HEK293T (cell line): ENCODE results near the gene ARID1B.
A peak's percentile ranks its signal among the peaks of the same experiment; 100 is the strongest.

ENCODE experiments used
- CTCF ChIA-PET: fragments of 350-600 bp; formaldehyde crosslinking; extraction: SDS; loops from one replicate; lab custom pipeline; 2021; ENCODE audit warnings: antibody characterized with exemption, inconsistent platforms; lab: Yijun Ruan, JAX
- POLR2A ChIA-PET: fragments of 350-600 bp; formaldehyde crosslinking; extraction: SDS; loops from one replicate; lab custom pipeline; 2020; ENCODE audit warnings: antibody characterized with exemption, inconsistent platforms; lab: Yijun Ruan, JAX
- DNase-seq: peaks from one replicate; pipeline ENCODE4 v3.0.0; 2012; ENCODE audit warnings: mixed read lengths; ENCODE audit errors: extremely low spot score
- ARNT ChIP-seq: fragments of 450-650 bp; IDR thresholded peaks from 2 replicates; pipeline ENCODE4 v1.6.1; 2017; ENCODE audit warnings: mild to moderate bottlenecking
- BHLHE40 ChIP-seq: fragments of 450-650 bp; IDR thresholded peaks from 2 replicates; pipeline ENCODE4 v1.6.1; 2016; ENCODE audit warnings: mild to moderate bottlenecking, moderate library complexity, borderline replicate concordance
- CTBP1 ChIP-seq: fragments of 450-650 bp; IDR thresholded peaks from 2 replicates; pipeline ENCODE4 v1.6.1; 2016; ENCODE audit warnings: borderline replicate concordance
- ELF4 ChIP-seq: fragments of 450-650 bp; IDR thresholded peaks from 2 replicates; pipeline ENCODE4 v1.6.1; 2017; ENCODE audit warnings: antibody characterized with exemption
- FOXA1 ChIP-seq: fragments of 450-650 bp; IDR thresholded peaks from 2 replicates; pipeline ENCODE4 v1.6.1; 2016; ENCODE audit warnings: mild to moderate bottlenecking
- FOXK2 ChIP-seq: fragments of 450-650 bp; IDR thresholded peaks from 2 replicates; pipeline ENCODE4 v1.6.1; 2016; ENCODE audit warnings: mild to moderate bottlenecking
- FOXM1 ChIP-seq: fragments of 450-650 bp; IDR thresholded peaks from 2 replicates; pipeline ENCODE4 v1.6.1; 2017; ENCODE audit warnings: mild to moderate bottlenecking, borderline replicate concordance
- HDGF ChIP-seq: fragments of 450-650 bp; IDR thresholded peaks from 2 replicates; pipeline ENCODE4 v1.6.1; 2017; ENCODE audit warnings: antibody characterized with exemption, borderline replicate concordance
- L3MBTL2 ChIP-seq: fragments of 450-650 bp; conservative IDR thresholded peaks from 2 replicates; pipeline ENCODE4 v1.6.1; 2016; ENCODE audit warnings: mild to moderate bottlenecking
- LEF1 ChIP-seq: fragments of 450-650 bp; IDR thresholded peaks from 2 replicates; pipeline ENCODE4 v1.6.1; 2017; ENCODE audit warnings: mild to moderate bottlenecking, borderline replicate concordance
- NFRKB ChIP-seq: fragments of 450-650 bp; IDR thresholded peaks from 2 replicates; pipeline ENCODE4 v1.6.1; 2016; ENCODE audit warnings: mild to moderate bottlenecking, moderate library complexity
- PKNOX1 ChIP-seq: fragments of 450-650 bp; IDR thresholded peaks from 2 replicates; pipeline ENCODE4 v1.6.1; 2016
- SP1 ChIP-seq: fragments of 450-650 bp; IDR thresholded peaks from 2 replicates; pipeline ENCODE4 v1.6.1; 2017
- SUZ12 ChIP-seq: fragments of 450-650 bp; IDR thresholded peaks from 2 replicates; pipeline ENCODE4 v1.6.1; 2016; ENCODE audit warnings: mild to moderate bottlenecking
- TARDBP ChIP-seq: fragments of 450-650 bp; IDR thresholded peaks from 2 replicates; pipeline ENCODE4 v1.6.1; 2016
- ZNF384 ChIP-seq: fragments of 450-650 bp; IDR thresholded peaks from 2 replicates; pipeline ENCODE4 v1.6.1; 2016

Gene ARID1B

DNA sequence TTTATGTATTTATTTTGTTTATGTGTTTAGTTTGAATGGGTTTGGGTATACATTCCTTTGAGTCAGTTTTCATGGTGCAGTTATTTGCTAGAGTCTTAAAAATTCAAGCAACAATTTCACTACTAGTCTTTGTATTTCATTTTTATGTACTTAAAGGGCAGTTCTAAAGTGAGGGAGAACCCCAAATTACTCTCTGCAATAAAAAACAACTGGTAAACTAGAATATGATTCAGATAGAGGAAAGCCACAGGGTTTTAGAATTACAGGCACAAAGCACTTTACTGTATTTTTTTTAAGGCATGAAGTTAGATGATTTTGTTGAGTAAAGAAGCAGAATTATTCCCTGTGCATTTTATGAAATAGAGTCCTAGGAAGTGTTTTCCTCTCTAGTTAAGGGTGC is 183.3 kb downstream of the ARID1B start:
- no peak for TF ChIP-seq SUZ12
- TF ChIP-seq NFRKB: no peak
- TF ChIP-seq LEF1: no peak
- TF ChIP-seq PKNOX1: no peak
- ChIA-PET POLR2A (no interaction called here), CTCF (no interaction called here)
- no peak for DNase-seq

- CTCF ChIA-PET: interaction anchor here (0.7 kb wide), 1 partner anchor 29 kb away, joined by 3 read pairs; no protein-coding TSS in a partner anchor
- no peak for TF ChIP-seq BHLHE40
- TF ChIP-seq ZNF384: no peak
- no peak for TF ChIP-seq SP1
- no peak for TF ChIP-seq ELF4
- no peak for TF ChIP-seq HDGF
- no peak for TF ChIP-seq LEF1
- no peak for TF ChIP-seq NFRKB
- no peak for TF ChIP-seq FOXA1
- TF ChIP-seq SUZ12: no peak
- no peak for TF ChIP-seq TARDBP
- DNase-seq: no peak
- POLR2A ChIA-PET: no interaction called here
These were observed 184.2 kb downstream of the ARID1B start for GRCh38 chr6:156961282-156961892.

- POLR2A ChIA-PET: interaction anchor here (1.0 to 2.3 kb wide), 2 partner anchors 23 to 57 kb away, joined by 4 to 8 read pairs; no protein-coding TSS in a partner anchor
- no peak for TF ChIP-seq TARDBP
- TF ChIP-seq CTBP1: no peak
- peak; percentile 51; the same call in 1 of the 2 replicates for TF ChIP-seq PKNOX1
- TF ChIP-seq NFRKB: no peak
- TF ChIP-seq ZNF384: no peak
- no peak for TF ChIP-seq ARNT
- TF ChIP-seq FOXM1: no peak
- DNase-seq: no peak
- CTCF ChIA-PET: interaction anchor here (0.6 kb wide), 1 partner anchor 11 kb away, joined by 3 read pairs; no protein-coding TSS in a partner anchor
These were observed 186.8 kb downstream of the ARID1B start for GRCh38 chr6:156963712-156964700.

- no peak for TF ChIP-seq TARDBP
- no peak for TF ChIP-seq ELF4
- no peak for TF ChIP-seq LEF1
- no peak for TF ChIP-seq SP1
- TF ChIP-seq L3MBTL2: no peak
- TF ChIP-seq PKNOX1: no peak
- TF ChIP-seq NFRKB: no peak
- TF ChIP-seq BHLHE40: no peak
- no peak for TF ChIP-seq FOXM1
- TF ChIP-seq ARNT: no peak
- TF ChIP-seq FOXK2: no peak
- TF ChIP-seq SUZ12: no peak
- TF ChIP-seq FOXA1: no peak
- no peak for TF ChIP-seq CTBP1
- TF ChIP-seq HDGF: no peak
- DNase-seq: no peak
- ChIA-PET CTCF (no interaction called here), POLR2A (no interaction called here)
These were observed 190.7 kb downstream of the ARID1B start for GRCh38 chr6:156967852-156968251.

- ChIA-PET CTCF (no interaction called here), POLR2A (no interaction called here)
- DNase-seq: no peak
- no peak for TF ChIP-seq TARDBP
- no peak for TF ChIP-seq FOXK2
- TF ChIP-seq BHLHE40: no peak
- no peak for TF ChIP-seq ARNT
- TF ChIP-seq FOXM1: no peak
These were observed 192.1 kb downstream of the ARID1B start for GRCh38 chr6:156969233-156969632.

GRCh38 chr6:156970595-156971112 is 193.5 kb downstream of the ARID1B start:
- no peak for DNase-seq
- POLR2A ChIA-PET: no interaction called here
- TF ChIP-seq ZNF384 (no peak), FOXA1 (no peak)
- CTCF ChIA-PET: no interaction called here
